ENCODE data around the gene ATXN2.
"Not testable (repeated sequence)": the region's sequence is repeated elsewhere in the genome, so short reads cannot be mapped to it uniquely, and the experiment has no call there.

ATXN2 gene

DNA sequence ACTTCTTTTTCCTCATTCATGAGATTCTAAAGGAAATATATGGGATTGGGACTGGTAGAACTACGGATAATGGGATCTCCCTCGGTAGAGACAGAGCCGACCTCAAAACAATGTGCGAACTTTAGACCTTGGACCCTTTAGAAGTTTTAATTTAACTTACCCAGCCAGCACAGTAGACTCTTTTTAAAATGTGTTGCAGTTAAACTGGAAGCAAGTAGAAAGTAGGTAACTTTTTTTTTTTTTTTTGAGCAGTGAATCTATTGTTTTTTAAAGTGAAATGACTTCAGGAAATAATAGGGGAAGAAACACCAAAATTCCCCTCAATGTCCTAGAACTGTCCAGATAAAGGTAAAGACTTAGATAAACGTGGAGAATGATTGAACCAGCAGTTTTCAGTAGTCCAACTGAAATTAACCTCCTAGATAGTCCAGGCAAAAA lies 1.1 kb upstream of the ATXN2 start:
- no peak for DNase-seq

DNA sequence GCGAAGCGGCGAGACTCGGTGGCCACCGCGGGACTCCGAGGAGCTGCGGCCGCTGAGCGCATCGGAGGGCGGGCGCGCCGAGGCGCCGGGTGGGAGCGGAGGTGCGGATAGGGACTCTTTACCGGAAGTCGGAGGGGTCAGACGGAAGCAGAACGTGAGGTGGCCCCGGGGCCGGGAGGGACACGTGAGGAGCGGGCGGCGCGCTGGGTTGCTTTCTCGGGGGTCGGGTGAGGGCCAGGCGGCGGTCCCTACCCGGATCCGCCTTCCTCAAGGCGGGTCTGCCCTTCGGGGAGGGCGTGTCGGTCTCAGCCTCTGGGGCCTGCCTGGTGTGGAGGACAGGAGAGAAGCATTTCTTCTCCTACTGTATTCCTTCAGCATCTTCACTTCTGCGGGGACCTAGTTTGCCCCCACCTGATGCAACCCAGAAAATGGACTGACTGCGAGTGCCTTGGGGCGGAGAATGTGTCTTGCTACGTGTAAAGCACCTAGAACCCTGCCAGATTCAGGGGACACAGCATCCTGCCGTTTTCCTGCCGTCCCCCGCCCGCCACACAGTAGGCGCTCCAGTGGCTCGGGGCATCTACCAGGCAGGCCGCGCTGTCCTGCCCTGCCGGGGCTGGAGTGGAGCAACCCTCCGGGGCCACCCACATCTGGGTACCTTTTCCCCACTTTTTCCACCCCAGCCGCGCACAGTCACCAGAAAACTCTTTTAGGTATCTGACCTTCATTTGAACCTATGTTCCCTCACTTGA lies 514 bp upstream of the ATXN2 start:
- DNase-seq, result peak; percentile 81

DNA sequence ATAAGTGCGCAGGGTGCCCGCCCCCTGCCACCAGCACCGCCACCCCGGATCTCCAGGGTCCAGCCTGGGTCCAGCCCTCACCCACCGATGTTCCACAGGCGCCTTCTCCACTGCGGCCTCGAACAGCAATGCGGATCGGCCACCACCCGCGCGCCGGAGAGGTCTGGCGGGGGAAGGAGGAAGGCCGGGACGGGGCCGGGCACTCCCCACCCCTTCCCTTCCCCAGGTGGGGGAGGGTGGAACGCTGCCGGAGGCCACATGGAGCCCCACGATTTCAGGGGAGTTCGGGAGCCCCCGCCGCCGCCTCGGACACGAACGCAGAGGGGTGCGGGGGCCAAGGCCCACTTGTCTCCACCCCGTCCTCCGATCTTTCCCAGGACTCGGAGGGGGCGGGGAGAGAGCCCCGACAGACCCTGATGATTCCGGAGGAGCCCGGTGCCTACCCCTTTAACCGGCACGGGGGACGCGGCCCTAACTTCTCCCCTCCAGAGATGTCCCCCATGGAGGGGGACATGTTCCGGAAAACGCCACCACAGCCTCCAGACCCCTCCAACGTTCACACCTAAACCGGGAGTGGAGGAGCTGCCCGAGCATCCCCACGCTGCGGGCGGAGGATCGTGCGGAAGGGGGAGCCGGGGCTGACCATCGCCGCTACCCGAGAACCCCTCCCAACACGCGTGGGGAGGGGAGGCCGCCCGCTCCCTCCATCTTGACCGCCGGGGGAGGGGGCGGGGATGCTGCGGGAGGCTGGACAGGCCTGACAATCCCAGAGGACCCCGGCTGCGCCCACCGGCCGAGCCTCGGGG lies 1.1 kb downstream of the ATXN2 start:
- peak; percentile 2 for DNase-seq

DNA sequence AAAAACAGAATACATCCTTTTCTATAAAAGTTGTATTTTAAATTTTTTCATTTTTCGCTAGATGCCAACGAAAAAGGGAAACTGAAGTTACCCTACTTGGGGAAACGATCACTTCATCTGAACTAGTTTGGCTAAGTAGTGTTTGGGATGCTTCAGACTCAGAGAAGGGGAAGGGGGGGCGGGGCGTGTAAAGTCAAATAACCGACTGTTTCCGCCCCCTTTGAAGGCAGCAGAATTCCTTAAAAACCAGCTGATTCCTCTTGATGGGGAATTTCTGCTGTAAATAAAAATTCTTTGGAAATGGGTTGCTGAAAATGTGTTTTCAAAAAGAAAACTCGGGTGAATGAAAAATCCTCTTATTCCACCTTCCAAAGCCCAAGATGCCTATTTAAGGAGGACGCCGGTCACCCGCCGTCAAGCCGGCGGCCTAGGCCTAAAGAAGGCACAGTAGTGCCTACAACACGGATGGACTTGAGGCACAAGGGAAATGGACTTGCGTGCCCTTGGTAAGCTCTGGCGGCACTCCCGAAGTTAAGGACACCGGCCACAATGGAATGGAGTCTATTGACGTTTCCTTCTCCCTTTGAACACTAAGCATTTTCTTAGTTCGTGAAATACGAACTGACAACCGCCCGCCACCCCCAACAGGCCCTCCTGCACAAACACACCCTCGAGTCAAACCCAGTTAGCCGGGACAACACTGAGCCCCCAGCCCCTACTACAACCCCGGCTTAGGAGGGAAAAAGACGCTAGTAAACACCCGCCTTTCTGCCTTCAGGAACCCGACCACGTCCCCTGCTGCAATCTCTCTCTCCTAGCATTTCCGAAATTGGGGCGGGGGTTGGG lies 1.9 kb downstream of the ATXN2 start:
- DNase-seq, result peak; percentile 1

DNA sequence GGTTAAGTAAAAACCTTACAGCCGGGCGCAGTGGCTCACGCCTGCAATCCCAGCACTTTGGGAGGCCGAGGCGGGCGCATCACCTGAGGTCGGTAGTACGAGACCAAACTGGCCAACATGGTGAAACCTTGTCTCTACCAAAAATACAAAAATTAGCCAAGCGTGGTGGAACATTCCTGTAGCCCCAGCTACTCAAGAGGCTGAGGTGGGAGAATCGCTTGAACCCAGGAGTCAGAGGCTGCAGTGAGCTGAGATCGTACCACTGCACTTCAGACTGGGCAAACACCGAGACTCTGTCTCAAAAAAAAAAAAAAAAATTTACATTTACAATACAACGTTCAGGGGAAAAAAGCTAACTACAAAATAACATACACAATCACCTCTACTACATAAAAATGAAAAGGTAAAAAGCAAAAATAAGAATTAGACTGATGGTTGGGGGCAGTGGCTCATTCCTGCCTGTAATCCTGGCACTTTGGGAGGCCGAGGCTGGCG lies 3.7 kb downstream of the ATXN2 start:
- DNase-seq, result not testable (repeated sequence)

DNA sequence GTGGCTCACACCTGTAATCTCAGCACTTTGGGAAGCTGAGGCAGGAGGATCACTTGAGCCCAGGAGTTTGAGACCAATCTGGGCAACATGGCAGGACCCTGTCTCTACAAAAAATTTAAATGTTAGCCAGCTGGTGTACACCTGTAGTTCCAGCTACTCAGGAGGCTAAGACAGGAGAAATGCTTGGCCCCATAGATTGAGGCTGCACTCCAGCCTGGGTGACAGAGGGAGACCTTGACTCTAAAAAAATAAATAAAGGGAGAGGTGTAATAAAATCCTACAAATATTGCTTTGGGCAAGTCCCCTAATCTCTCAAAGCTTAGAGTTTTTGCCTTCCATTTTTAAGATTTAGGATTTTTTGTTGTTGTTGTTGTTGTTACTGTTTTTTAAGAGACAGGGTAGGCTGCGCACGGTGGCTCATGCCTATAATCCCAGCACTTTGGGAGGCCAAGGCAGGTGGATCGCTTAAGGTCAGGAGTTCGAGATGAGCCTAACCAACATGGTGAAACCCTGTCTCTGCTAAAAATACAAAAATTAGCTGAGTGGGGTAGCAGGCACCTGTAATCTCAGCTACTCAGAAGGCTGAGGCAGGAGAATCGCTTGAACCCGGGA lies 7.6 kb downstream of the ATXN2 start:
- DNase-seq, result not testable (repeated sequence)

DNA sequence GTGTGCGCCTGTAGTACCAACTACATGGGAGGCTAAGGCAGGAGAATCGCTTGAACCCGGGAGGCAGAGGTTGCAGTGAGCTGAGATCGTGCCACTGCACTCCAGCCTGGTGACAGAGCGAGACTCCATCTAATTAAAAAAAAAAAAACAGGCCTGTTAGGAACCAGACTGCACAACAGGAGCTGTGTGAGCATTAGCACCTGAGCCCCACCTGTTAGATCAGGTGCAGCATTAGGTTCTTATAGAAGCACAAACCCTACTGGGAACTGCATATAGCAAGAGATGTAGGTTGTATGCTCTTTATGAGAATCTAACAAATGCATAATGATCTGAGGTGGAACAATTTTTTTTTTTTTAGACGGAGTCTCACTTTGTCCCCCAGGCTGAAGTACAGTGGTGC lies 8.6 kb downstream of the ATXN2 start:
- DNase-seq, result no peak

DNA sequence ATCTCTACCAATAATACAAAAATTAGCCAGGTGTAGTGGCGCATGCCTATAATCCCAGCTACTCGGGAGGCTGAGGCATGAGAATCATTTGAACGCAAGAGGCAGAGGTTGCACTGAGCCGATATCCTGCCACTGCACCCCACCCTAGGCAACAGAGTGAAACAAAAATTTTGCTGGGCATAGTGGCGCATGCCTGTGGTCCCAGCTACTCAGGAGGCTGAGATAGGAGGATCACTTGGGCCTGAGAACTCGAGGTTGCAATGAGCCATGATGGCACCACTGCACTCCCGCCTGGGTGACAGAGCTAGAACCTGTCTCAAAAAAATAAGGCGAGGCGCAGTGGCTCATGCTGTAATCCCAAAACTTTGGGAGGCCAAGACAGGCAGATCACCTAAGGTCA lies 9.5 kb downstream of the ATXN2 start:
- DNase-seq, result no peak

DNA sequence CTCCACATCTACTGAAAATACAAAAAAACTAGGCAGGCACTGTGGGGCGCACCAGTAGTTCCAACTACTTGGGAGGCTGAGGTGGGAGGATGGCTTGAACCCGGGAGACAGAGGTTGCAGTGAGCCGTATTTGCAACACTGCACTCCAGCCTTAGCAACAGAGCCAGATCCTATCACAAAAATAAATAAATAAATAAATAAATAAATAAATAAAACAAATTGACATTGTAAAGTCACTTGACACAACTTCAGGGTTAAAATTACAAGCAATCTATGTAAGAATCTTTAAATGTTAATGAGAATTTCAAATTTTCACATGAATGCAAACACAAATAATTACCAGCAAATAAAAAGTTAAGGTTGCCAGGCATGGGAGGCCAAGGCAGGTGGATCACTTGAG lies 11.1 kb downstream of the ATXN2 start:
- DNase-seq, result no peak

DNA sequence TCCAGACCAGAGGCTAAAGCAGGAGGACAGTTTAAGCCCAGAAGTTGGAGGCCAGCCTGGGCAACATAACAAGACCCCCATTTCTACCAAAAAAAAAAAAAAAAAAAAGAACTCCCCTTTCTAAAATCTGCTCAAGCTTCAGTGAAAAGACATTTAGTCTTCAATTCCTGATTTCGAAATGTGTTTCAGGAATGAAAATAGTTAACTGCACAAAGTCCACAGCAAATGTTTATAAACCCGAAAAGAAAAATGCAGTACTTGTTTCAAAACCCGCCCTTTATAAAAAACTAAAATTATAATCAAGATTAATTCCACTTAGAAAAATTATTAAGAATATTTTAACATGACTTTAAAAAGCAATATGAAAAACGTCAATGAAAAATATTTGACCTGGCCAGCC lies 12.1 kb downstream of the ATXN2 start:
- DNase-seq, result no peak

DNA sequence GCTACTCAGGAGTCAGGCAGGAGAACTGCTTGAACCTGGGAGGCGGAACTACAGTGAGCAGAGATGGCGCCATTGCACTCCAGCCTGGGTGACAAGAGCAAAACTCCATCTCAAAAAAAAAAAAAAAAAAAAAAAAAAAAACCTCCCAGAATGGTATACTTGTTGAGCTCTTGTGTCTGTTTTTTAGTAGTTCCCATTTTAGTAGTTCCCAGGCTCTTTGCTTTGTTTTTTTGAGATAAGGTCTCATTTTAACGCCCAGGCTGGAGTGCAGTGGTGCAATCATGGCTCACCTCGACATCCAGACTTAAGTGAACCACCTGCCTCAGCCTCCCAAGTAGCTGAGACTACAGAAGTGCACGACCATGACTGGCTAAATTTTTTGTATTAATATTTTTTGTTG lies 13.4 kb downstream of the ATXN2 start:
- no peak for DNase-seq

DNA sequence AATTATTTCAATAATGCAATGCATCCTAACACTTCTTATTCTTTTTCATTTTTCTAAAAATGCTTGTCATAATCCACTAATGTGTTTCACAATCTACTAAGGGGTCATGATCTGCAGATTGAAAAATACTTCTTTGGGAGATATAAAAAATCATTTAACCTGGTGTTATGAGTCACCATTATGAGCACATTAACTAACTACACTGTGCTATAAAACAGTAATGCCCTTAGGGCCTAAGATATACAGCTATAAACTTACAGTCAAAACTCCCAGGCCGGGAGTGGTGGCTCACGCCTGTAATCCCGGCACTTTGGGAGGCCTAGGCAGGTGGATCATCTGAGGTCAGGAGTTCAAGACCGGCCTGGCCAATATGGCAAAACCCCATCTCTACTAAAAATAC lies 14.2 kb downstream of the ATXN2 start:
- no peak for DNase-seq

DNA sequence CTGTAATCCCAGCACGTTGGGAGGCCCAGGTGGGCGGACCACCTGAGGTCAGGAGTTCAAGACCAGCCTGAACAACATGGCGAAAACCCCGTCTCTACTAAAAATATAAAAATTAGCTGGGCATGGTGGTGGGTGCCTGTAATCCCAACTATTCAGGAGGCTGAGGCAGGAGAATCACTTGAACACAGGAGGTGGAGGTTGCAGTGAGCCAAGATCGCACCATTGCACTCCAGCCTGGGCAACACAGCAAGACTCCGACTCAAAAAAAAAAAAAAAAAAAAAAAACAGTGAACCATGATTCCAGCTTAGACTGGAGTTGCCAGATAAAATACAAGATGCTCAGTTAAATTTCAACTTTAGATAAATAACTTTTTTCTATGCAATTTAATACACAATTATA lies 15.6 kb downstream of the ATXN2 start:
- not testable (repeated sequence) for DNase-seq

DNA sequence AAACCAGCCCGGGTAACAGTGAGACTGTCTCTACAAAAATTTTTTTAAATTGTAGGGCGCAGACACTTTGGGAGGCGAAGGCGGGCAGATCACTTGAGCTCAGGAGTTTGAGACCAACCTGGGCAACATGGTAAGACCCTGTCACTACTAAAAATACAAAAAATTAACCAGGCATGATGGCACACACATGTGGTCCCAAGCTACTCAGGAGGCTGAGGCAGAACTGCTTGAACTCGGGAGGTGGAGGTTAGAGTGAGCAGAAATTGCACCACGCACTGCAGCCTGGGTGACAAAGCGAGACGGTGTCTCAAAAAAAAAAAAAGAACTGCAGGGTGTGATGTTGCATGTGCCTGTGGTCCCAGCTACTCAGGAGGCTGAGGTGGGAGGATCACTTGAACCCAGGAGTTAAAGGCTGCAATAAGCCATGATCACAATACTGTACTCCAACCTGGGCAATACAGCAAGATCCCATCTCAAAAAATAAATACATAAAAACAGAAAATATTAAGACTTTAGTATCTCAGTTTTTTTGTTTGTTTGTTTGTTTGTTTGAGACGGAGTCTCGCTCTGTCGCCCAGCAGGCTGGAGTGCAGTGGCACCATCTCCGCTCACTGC lies 16.9 kb downstream of the ATXN2 start:
- no peak for DNase-seq

DNA sequence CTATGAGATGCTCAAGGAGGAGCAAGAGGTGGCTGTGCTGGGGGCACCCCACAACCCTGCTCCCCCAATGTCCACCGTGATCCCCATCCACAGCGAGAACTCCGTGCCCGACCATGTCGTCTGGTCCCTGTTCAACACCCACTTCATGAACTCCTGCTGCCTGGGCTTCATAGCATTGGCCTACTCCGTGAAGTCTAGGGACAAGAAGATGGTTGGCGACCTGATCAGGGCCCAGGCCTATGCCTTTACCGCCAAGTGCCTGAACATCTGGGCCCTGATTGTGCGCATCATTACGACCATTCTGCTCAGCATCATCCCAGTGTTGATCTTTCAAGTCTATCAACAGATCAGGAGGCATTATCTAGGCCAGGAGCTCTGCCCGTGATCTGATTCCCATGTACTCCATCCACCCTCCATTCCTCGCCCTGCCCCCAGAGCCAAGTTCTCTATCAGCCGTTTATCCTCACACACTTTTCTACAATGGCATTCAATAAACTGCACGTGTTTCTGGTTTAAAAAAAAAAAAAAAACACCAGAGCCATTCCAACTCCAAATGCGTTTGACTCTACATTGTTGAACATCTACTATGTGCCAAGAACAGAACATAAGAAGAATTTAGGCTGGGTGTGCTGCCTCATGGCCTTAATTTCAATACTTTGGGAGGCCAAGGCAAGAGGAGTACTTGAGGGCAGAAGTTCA lies 17.5 kb downstream of the ATXN2 start:
- no peak for DNase-seq

DNA sequence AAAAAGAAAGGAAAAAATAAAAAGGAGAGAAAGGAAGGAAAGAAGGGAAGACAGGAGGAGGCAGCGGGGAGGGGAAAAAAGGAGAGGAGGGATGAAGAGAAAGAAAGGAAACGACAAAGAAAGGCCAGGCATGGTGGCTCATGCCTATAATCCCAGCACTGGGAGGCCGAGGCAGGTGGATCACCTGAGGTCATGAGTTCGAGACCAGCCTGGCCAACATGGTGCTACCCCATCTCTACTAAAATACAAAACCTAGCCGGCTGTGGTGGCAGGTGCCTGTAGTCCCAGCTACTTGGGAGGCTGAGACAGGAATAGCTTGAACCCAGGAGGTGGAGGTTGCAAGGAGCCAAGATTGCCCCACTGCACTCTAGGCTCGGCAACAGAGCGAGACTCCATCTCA lies 18.4 kb downstream of the ATXN2 start:
- DNase-seq, result no peak

DNA sequence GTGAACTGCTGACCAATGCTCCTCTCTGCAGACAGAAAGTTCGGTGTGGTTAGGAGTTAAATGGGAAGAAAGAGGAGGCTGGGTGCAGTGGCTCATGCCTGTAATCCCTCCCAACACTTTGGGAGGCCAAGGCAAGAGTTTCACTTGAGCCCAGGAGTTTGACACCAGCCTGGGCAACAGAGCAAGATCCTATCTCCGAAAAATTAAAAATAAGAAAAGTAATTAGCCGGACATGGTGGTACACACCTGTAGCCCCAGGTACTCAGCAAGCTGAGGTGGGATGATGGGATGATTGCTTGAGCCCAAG lies 19.0 kb downstream of the ATXN2 start:
- no peak for DNase-seq

DNA sequence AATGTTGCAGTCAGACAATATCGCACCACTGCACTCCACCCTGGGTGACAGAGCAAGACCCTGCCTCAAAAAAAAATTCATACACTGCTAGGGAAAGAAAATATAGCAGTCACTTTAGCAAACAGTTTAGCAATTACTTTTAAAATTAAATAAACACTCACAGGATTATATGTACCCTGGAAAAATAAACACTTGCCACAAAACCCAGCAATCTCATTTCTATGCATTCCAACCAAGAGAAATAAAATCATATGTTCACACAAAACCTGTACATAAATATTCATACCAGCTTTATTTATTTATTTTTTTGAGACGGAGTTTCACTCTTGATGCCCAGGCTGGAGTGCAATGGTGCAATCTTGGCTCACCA lies 20.2 kb downstream of the ATXN2 start:
- no peak for DNase-seq

DNA sequence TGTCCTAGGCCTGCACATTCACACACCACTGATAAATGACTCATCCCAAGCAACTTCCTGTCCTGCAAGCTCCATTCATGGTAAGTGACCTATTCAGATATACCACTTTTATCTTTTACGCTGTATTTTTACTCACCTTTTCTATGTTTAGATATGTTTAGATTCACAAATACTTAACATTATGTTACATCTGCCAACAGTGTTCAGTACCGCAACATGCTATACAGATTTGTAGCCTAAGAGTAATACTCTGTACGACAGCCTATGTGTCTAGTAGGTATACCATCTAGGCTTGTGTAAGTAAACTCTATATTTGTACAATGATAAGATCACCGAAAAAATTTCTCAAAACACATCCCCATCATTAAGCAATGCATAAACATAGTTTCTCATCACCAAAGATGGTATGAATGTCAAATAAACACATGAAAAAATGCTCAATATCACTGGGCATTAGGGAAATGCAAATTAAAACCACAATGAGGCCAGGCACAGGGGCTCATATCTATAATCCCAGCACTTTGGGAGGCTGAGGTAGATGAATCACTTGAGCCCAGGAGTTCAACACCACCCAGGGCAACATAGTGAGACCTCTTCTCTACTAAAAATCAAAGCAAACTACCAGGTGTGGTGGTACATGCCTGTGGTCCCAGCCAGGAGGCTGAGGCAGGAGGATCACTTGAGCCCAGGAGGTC lies 20.7 kb downstream of the ATXN2 start:
- no peak for DNase-seq

DNA sequence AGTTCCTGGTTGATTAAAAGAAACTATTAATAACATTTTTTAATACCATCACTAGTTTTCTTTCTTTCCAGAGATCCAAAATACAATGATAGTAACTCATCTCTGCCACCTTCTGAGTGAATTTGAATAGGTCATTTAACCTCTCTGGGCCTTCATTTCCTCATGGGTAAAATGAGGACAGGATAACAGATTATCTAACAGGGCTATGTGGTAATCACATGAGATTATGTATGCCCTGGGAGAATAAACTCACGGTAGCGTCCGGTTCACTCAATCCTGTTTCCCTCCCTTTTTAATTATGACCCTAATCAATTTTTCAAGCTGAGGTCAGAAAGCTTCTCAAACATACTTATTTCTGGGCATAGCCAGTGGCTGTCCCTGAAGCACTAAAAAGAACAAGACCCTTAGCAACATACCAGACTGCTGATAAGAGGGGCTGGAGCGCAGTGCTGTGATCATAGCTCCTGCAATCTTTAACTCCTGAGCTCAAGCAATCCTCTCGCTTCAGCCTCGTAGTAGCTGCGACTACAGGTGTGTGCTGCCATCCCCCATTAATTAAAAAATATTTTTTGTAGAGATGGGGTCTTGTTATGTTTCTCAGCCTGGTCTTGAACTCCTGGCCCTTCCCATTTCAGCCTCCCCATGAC lies 24.2 kb downstream of the ATXN2 start:
- DNase-seq, result no peak

DNA sequence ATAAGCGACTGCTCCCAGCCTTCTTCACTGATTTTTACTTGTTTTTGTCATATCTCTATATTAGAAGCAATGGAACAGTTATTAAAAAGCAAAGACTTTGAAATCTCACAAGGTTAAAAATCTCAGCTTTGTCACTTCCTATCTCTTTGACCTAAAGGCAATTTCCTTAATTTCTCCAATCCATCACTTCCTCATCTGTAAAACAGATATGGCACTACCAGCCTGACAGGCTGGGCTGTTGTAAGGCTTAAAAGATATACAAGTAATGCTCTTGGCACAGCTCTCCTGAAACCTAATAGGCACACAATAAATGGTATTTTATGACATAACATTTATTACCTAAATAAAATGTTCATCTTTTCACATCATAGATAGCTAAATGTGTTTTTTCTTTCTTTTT lies 25.6 kb downstream of the ATXN2 start:
- no peak for DNase-seq

Measured in NCI-H1092 (cell line).